HEK293 (cell line): ENCODE results near the gene CPXM1.
A peak's percentile ranks its signal among the peaks of the same experiment; 100 is the strongest.

Experiments
- CTCF ChIA-PET: fragments of 350-600 bp; formaldehyde crosslinking; extraction: SDS; loops from one replicate; lab custom pipeline; 2021; ENCODE audit warnings: antibody characterized with exemption; lab: Yijun Ruan, JAX
- POLR2A ChIA-PET: fragments of 300-600 bp; formaldehyde crosslinking; extraction: SDS; loops from one replicate; lab custom pipeline; 2020; ENCODE audit warnings: antibody characterized with exemption, inconsistent platforms; lab: Yijun Ruan, JAX
- H3K27ac ChIP-seq: fragments of 200-500 bp; sonication (Bioruptor generic); 2 replicates; pipeline ENCODE4 v1.5.1; 2014; ENCODE audit warnings: low read depth, low read length, control low read depth, inconsistent platforms; ENCODE audit errors: extremely low read depth
- H3K36me3 ChIP-seq, 2 experiments: fragments of 200-500 bp in 1 of 2; sonication (Bioruptor generic) in 1 of 2; 1 replicate in 1 of 2; 2 replicates in 1 of 2; pipeline ENCODE4 v1.5.1; 2014 to 2017; ENCODE audit warnings: inconsistent platforms in 2 of 2, low read length in 2 of 2; ENCODE audit not compliant: control insufficient read depth in 2 of 2, insufficient read depth in 1 of 2
- H3K4me1 ChIP-seq: fragments of 200-500 bp; sonication (Bioruptor generic); 2 replicates; pipeline ENCODE4 v1.5.1; 2014; ENCODE audit warnings: mild to moderate bottlenecking, low read length, inconsistent platforms; ENCODE audit not compliant: control insufficient read depth, insufficient read depth
- H3K4me3 ChIP-seq: 2 replicates; pipeline ENCODE4 v1.5.1; 2011; ENCODE audit warnings: low read depth, mild to moderate bottlenecking, control low read depth, low read length, moderate library complexity
- H3K9me3 ChIP-seq: fragments of 200-500 bp; sonication (Bioruptor generic); 2 replicates; pipeline ENCODE4 v1.5.1; 2014; ENCODE audit warnings: low read depth, low read length, inconsistent platforms; ENCODE audit not compliant: control insufficient read depth, insufficient read depth
- KLF9 ChIP-seq: fragments of 450-650 bp; formaldehyde crosslinking; IDR thresholded peaks from 2 replicates; pipeline ENCODE4 v1.5.1; 2016; ENCODE audit warnings: missing biosample characterization, missing genetic modification characterization, low read depth
- MZF1 ChIP-seq: fragments of 450-650 bp; formaldehyde crosslinking; IDR thresholded peaks from 2 replicates; pipeline ENCODE4 v1.5.1; 2017; ENCODE audit warnings: missing biosample characterization, missing genetic modification characterization, borderline replicate concordance
- PRDM1 ChIP-seq: fragments of 450-650 bp; formaldehyde crosslinking; IDR thresholded peaks from 2 replicates; pipeline ENCODE4; 2016; ENCODE audit warnings: missing biosample characterization, missing genetic modification characterization
- SP7 ChIP-seq: fragments of 450-650 bp; formaldehyde crosslinking; IDR thresholded peaks from 2 replicates; pipeline ENCODE4 v1.5.1; 2016; ENCODE audit warnings: missing biosample characterization, missing genetic modification characterization
- ZFHX2 ChIP-seq: fragments of 450-650 bp; formaldehyde crosslinking; conservative IDR thresholded peaks from 2 replicates; pipeline ENCODE4 v1.5.1; 2016; ENCODE audit warnings: missing biosample characterization, missing genetic modification characterization
- ZFP3 ChIP-seq: fragments of 450-650 bp; formaldehyde crosslinking; IDR thresholded peaks from 2 replicates; pipeline ENCODE4 v1.5.1; 2016; ENCODE audit warnings: low read depth, missing biosample characterization, missing genetic modification characterization
- ZIC2 ChIP-seq: fragments of 450-650 bp; formaldehyde crosslinking; IDR thresholded peaks from 2 replicates; pipeline ENCODE4 v1.5.1; 2016; ENCODE audit warnings: missing biosample characterization, missing genetic modification characterization
- ZNF121 ChIP-seq: fragments of 450-650 bp; formaldehyde crosslinking; IDR thresholded peaks from 2 replicates; pipeline ENCODE4 v1.5.1; 2016; ENCODE audit warnings: missing biosample characterization, missing genetic modification characterization
- ZNF391 ChIP-seq: fragments of 450-650 bp; formaldehyde crosslinking; IDR thresholded peaks from 2 replicates; pipeline ENCODE4 v1.5.1; 2016; ENCODE audit warnings: low read depth, missing biosample characterization, missing genetic modification characterization, borderline replicate concordance
- ZNF501 ChIP-seq: fragments of 450-650 bp; formaldehyde crosslinking; IDR thresholded peaks from 2 replicates; pipeline ENCODE4 v1.5.1; 2016; ENCODE audit warnings: missing biosample characterization, missing genetic modification characterization
- ZNF518A ChIP-seq: fragments of 450-650 bp; formaldehyde crosslinking; conservative IDR thresholded peaks from 2 replicates; pipeline ENCODE4 v1.5.1; 2016; ENCODE audit warnings: low read depth, missing biosample characterization, missing genetic modification characterization
- ZNF692 ChIP-seq: fragments of 450-650 bp; formaldehyde crosslinking; IDR thresholded peaks from 2 replicates; pipeline ENCODE4 v1.5.1; 2016; ENCODE audit warnings: missing biosample characterization, missing genetic modification characterization
- ZNF707 ChIP-seq: fragments of 450-650 bp; formaldehyde crosslinking; IDR thresholded peaks from 2 replicates; pipeline ENCODE4 v1.5.1; 2016; ENCODE audit warnings: missing biosample characterization, missing genetic modification characterization
- ZNF785 ChIP-seq: fragments of 450-650 bp; formaldehyde crosslinking; IDR thresholded peaks from 2 replicates; pipeline ENCODE4 v1.5.1; 2016; ENCODE audit warnings: missing biosample characterization, missing genetic modification characterization
- TF ChIP-seq, protein P1 (sequence below): fragments of 450-650 bp; formaldehyde crosslinking; IDR thresholded peaks from 2 replicates; pipeline ENCODE4 v1.5.1; 2016; ENCODE audit warnings: missing biosample characterization, missing genetic modification characterization, low read depth

The CPXM1 gene

DNA sequence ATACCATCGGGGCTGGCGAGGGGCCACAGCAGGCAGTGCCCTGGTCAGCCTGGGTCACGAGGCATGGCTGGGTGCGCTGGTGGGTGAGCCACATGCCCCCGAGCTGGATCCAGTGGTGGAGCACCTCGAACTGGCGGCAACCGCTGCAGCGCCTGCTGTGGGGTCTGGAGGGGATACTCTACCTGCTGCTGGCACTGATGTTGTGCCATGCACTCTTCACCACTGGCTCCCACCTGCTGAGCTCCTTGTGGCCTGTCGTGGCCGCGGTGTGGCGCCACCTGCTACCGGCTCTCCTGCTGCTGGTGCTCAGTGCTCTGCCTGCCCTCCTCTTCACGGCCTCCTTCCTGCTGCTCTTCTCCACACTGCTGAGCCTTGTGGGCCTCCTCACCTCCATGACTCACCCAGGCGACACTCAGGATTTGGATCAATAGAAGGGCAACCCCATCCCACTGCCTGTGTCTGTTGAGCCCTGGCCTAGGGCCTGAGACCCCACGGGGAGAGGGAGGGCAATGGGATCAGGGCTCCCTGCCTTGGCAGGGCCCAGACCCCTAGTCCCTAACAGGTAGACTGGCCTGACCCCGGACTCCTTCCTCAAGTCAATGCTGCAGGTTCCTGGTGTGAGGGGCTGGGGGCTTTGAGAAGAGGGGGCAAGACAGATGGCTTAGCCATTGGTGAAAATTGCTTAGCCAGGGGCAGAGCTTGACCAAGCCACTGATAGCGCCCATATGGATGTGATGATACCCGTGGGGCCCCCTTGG is 16.3 kb upstream of the CPXM1 start:
- Histone ChIP-seq H3K4me1 (peaks cover 19% of the 10 kb centered on the region), H3K4me3 (no peak overlapping the region), H3K9me3 (peaks cover 2% of the 10 kb centered on the region; the same call in 1 of the 2 replicates), H3K27ac (no peak overlapping the region), H3K36me3 (no peaks in the 10 kb centered on the region)
- ChIA-PET POLR2A (no interaction called here), CTCF (interaction anchor here (0.6 to 1.2 kb wide), 3 partner anchors 14 to 181 kb away, joined by 3 read pairs; no protein-coding TSS in a partner anchor)
- TF ChIP-seq ZNF391 (tag by site-specific recombination): no peak
- TF ChIP-seq ZFP3 (tag by site-specific recombination): no peak
- TF ChIP-seq ZNF707 (tag by site-specific recombination): no peak
- TF ChIP-seq, protein P1, sequence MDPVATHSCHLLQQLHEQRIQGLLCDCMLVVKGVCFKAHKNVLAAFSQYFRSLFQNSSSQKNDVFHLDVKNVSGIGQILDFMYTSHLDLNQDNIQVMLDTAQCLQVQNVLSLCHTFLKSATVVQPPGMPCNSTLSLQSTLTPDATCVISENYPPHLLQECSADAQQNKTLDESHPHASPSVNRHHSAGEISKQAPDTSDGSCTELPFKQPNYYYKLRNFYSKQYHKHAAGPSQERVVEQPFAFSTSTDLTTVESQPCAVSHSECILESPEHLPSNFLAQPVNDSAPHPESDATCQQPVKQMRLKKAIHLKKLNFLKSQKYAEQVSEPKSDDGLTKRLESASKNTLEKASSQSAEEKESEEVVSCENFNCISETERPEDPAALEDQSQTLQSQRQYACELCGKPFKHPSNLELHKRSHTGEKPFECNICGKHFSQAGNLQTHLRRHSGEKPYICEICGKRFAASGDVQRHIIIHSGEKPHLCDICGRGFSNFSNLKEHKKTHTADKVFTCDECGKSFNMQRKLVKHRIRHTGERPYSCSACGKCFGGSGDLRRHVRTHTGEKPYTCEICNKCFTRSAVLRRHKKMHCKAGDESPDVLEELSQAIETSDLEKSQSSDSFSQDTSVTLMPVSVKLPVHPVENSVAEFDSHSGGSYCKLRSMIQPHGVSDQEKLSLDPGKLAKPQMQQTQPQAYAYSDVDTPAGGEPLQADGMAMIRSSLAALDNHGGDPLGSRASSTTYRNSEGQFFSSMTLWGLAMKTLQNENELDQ (tag by site-specific recombination): no peak
- no peak for TF ChIP-seq KLF9
- TF ChIP-seq ZIC2 (tag by site-specific recombination): peak; percentile 76
- TF ChIP-seq SP7 (tag by site-specific recombination): no peak

- no peaks in the 10 kb centered on the region for H3K36me3 ChIP-seq
- ChIA-PET POLR2A (no interaction called here), CTCF (interaction anchor here (0.6 kb wide), 1 partner anchor 13 kb away, joined by 3 read pairs; no protein-coding TSS in a partner anchor)
- peaks cover 19% of the 10 kb centered on the region for H3K4me1 ChIP-seq
- peak; percentile 81 for TF ChIP-seq PRDM1
- no peak for TF ChIP-seq ZNF501 (tag by site-specific recombination)
- H3K27ac ChIP-seq: 0 out of 2 replicates have a peak within 1 kb of the TSS, but pooled peaks have one; percentile 12
- peaks cover 2% of the 10 kb centered on the region; the same call in 1 of the 2 replicates for H3K9me3 ChIP-seq
- no peak within 1 kb of the TSS for H3K4me3 ChIP-seq
Measured at GRCh38 chr20:2816030-2816582, 15.7 kb upstream of the CPXM1 start, which contains the start of gene TMEM239. TSS of gene TMEM239 (plus strand) at chr20:2816364. CDS start at chr20:2816555, 191 bp downstream.

- Histone ChIP-seq H3K27ac (0 out of 2 replicates have a peak overlapping the region, but pooled peaks have one; percentile 12), H3K4me1 (peaks cover 16% of the 10 kb centered on the region), H3K4me3 (no peak overlapping the region), H3K36me3 (no peaks in the 10 kb centered on the region), H3K9me3 (peaks cover 2% of the 10 kb centered on the region; the same call in 1 of the 2 replicates)
- ChIA-PET CTCF (interaction anchor here (0.7 to 0.9 kb wide), 3 partner anchors 64 to 187 kb away, joined by 3 to 5 read pairs (median 4); no protein-coding TSS in a partner anchor), POLR2A (interaction anchor here (0.9 to 1.2 kb wide), 2 partner anchors 24 to 26 kb away, joined by 4 read pairs; partner anchors contain the start of genes PCED1A and VPS16)
- TF ChIP-seq MZF1 (tag by site-specific recombination): no peak
- TF ChIP-seq ZNF785: no peak
- TF ChIP-seq ZNF692 (tag by site-specific recombination): no peak
- TF ChIP-seq ZNF121 (tag by site-specific recombination): no peak
- TF ChIP-seq ZFHX2 (tag by site-specific recombination): no peak
- no peak for TF ChIP-seq ZNF518A
Measured at GRCh38 chr20:2815242-2815900, 14.9 kb upstream of the CPXM1 start.
